AG04450 (cell line): ENCODE measurements around the gene GET4. TPM values are rescaled to one million over a fixed set of nuclear protein-coding genes. Genes with fewer than 3 reads are reported as not detected.

ENCODE experiments used
- CTCF ChIA-PET: fragments of 300-600, 350-600 bp; formaldehyde crosslinking; extraction: SDS; loops from one replicate; lab custom pipeline; 2022; ENCODE audit warnings: antibody characterized with exemption, inconsistent platforms; lab: Charles Lee
- POLR2A ChIA-PET: fragments of 350-600 bp; formaldehyde crosslinking; extraction: SDS; loops from one replicate; lab custom pipeline; 2021; ENCODE audit warnings: antibody characterized with exemption, inconsistent platforms; lab: Yijun Ruan, JAX
- DNase-seq: peaks from one replicate; pipeline ENCODE4 v3.0.0-alpha.2; 2011; ENCODE audit warnings: low read depth, low spot score
- H3K27ac ChIP-seq: one replicate; pipeline ENCODE4 v1.5.1; 2012; ENCODE audit warnings: low read depth, low read length, control low read depth
- H3K27me3 ChIP-seq: one replicate; pipeline ENCODE4 v1.6.0; 2012; ENCODE audit warnings: low read length; ENCODE audit not compliant: control insufficient read depth, insufficient read depth
- H3K4me3 ChIP-seq: 2 replicates; pipeline ENCODE4 v1.5.1; 2011; ENCODE audit warnings: mild to moderate bottlenecking, low read depth, low read length, control low read depth
- H3K9me3 ChIP-seq: 2 replicates; pipeline ENCODE4 v1.5.1; 2012; ENCODE audit warnings: low read length; ENCODE audit not compliant: control insufficient read depth, insufficient read depth
- polyA plus RNA-seq: library from polyadenylated mRNA; depleted of rRNA; stranded (reverse); fragments of >200 nt; gene quantifications from 2 replicates; pipeline ENCODE4 v1.2.3, GENCODE V29; 2011
- TF ChIP-seq, protein P1 (sequence below): IDR thresholded peaks from 2 replicates; pipeline ENCODE4 v1.5.1; 2011; ENCODE audit warnings: low read depth, low read length, control low read depth, inconsistent platforms

Gene GET4
- polyA plus RNA-seq, 1 experiment = 13.9 TPM

DNA sequence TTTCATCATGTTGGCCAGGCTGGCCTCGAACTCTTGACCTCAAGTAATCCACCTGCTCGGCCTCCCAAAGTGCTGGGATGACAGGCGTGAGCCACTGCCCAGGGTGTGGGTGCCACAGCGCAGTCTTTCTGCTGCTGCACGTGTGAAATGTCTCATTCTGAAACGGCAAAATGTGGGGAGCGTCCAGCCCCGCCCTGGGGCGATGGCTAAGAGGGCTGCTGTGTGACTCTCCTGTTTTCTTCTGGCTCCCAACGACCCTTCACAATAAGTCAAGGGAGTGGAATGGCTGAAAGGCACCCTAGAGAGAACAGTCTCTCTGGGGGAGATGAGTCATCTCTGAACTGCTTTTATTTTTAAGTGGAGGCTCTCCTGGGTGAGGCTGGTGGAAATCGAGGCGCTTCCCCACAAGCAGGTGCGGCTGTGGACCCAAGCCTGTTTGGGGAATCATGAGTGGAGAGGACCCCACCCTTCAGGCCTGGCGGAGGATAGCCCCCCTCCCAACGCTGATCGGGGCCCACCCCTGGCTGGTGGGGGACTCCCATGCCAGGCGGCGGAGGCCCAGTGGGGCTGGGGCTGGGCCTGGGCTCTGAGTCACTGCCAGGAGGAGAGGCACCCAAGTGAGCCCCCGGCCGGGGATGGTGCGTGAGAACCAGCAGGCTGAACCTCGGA is 60.2 kb downstream of the GET4 start:
- H3K27me3 ChIP-seq = no peaks in the 10 kb centered on the region
- TF ChIP-seq, protein P1, sequence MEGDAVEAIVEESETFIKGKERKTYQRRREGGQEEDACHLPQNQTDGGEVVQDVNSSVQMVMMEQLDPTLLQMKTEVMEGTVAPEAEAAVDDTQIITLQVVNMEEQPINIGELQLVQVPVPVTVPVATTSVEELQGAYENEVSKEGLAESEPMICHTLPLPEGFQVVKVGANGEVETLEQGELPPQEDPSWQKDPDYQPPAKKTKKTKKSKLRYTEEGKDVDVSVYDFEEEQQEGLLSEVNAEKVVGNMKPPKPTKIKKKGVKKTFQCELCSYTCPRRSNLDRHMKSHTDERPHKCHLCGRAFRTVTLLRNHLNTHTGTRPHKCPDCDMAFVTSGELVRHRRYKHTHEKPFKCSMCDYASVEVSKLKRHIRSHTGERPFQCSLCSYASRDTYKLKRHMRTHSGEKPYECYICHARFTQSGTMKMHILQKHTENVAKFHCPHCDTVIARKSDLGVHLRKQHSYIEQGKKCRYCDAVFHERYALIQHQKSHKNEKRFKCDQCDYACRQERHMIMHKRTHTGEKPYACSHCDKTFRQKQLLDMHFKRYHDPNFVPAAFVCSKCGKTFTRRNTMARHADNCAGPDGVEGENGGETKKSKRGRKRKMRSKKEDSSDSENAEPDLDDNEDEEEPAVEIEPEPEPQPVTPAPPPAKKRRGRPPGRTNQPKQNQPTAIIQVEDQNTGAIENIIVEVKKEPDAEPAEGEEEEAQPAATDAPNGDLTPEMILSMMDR = no peak
- POLR2A ChIA-PET = no interaction called here
- H3K9me3 ChIP-seq = peaks cover 5% of the 10 kb centered on the region; the same call in 1 of the 2 replicates
- H3K27ac ChIP-seq = no peak overlapping the region
- CTCF ChIA-PET = no interaction called here
- no peak for DNase-seq
- H3K4me3 ChIP-seq = no peak overlapping the region

DNA sequence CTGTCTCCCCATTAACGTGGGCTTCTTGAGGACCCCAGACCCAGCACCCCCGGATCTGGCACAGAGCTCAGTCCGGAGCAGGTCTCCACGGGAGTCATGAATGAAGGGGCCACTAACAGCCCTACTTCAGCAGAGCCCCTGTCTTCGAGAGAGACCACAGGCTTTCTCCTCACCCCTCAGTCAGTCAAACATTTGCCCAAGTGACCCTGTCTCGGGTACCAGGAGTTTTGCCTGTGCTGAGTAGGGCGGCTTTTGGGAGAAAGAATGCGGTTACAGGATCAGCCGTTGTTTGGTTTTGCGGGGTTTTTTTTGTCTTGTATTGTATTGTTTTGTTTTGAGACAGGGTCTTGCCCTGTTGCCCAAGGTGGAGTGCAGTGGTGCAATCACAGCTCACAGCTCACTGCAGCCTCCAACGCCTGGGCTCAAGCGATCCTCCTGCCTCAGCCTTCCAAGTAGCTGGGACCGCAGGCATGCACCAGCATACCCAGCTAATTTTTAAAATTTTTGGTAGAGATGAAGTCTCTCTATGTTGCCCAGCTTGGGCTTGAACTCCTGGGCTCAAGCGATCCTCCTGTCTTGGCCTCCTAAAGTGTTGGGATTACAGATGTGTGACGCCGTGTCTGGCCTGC is 61.6 kb downstream of the GET4 start:
- Histone ChIP-seq H3K9me3 (peaks cover 5% of the 10 kb centered on the region; the same call in 1 of the 2 replicates), H3K27me3 (no peaks in the 10 kb centered on the region), H3K4me3 (no peak overlapping the region), H3K27ac (no peak overlapping the region)
- DNase-seq = no peak
- CTCF ChIA-PET = no interaction called here
- POLR2A ChIA-PET = no interaction called here
- TF ChIP-seq, protein P1 = no peak

DNA sequence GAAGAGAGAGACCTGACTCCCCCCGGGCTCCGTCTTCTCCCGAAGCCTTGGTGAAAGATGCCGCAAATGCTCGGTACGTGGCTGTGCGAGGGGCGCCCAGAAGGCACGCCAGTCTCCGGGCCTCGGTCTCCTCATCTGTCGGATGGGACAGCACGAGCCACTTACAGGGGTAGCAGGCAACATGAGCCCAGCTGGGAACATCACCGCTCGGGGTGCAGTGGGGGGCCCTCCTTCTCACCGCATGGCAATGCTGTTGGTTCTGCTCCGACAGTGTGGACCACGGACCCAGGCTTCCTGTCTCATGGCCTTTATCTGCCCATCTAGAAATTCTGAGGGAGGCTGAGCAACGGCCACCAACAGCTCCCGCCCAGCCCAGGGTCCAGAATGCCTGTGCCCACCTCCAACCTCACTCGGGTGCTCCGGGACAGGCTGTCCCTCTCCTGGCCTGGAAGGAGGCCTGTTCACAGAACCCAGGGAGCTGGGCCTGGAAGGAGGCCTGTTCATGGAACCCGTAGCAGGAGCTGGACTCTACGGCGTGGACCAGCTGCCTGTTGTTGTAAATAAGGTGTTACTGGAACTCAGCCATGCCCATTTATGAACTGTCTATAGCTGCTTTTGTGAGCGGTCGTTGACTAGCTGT is 62.3 kb downstream of the GET4 start:
- TF ChIP-seq, protein P1 = no peak
- ChIA-PET CTCF (no interaction called here), POLR2A (no interaction called here)
- Histone ChIP-seq H3K9me3 (peaks cover 5% of the 10 kb centered on the region; the same call in 1 of the 2 replicates), H3K4me3 (no peak overlapping the region), H3K27me3 (no peaks in the 10 kb centered on the region), H3K27ac (no peak overlapping the region)
- no peak for DNase-seq

DNA sequence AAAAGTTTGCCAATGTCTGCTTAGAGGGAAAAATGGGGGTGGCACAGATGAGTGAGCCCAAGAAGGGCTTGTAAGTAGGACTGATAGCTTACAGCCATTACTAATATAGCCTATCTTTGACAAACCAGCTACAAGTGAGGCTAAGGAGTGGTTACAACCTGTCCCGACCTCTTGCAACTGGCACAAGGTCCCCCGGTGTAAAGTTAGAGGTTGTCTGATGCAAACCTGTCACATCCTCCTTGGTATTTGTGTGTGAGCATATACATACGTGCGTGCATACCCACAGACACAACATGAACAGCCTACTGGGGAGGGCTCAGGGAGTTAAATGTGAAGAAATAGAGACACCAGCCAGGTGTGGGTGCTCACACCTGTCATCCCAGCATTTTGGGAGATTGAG is 63.5 kb downstream of the GET4 start:
- H3K27ac ChIP-seq = no peak overlapping the region
- TF ChIP-seq, protein P1 = no peak
- POLR2A ChIA-PET = no interaction called here
- CTCF ChIA-PET = interaction anchor here (0.6 kb wide), 1 partner anchor 116 kb away, joined by 3 read pairs; no protein-coding TSS in a partner anchor
- no peaks in the 10 kb centered on the region for H3K27me3 ChIP-seq
- no peak overlapping the region for H3K4me3 ChIP-seq
- DNase-seq = no peak
- H3K9me3 ChIP-seq = peaks cover 5% of the 10 kb centered on the region; the same call in 1 of the 2 replicates
